ACHN (cell line): Measurements from ENCODE around the gene COL6A1.
"Not testable (repeated sequence)": the region's sequence is repeated elsewhere in the genome, so short reads cannot be mapped to it uniquely, and the experiment has no call there.

Source experiments
- DNase-seq: peaks from one replicate; pipeline ENCODE4 v3.0.0-alpha.2; 2015
- in situ Hi-C: cut with HindIII; loops from 2 replicates; pipeline ENCODE4 v1.10.0; 2017; ENCODE audit warnings: low sequenced_read_pairs, low pct_ligation_motif_present, low pct_unique_long_range_greater_than_20kb

Gene COL6A1

GRCh38 chr21:45998276-45998701 is 16.7 kb downstream of the COL6A1 start:
- DNase-seq = no peak
- in situ Hi-C loops = no loop called here

GRCh38 chr21:45998871-45999580 is 17.5 kb downstream of the COL6A1 start:
- DNase-seq = no peak
- in situ Hi-C loops = no loop called here

GRCh38 chr21:45999581-46000181 is 18.1 kb downstream of the COL6A1 start:
- no peak for DNase-seq
- in situ Hi-C loops = no loop called here

GRCh38 chr21:46000182-46000730 is 18.7 kb downstream of the COL6A1 start:
- in situ Hi-C loops = no loop called here
- no peak for DNase-seq

GRCh38 chr21:46000731-46001641 is 19.4 kb downstream of the COL6A1 start:
- DNase-seq = no peak
- in situ Hi-C loops = no loop called here

GRCh38 chr21:46001821-46002681 is 20.5 kb downstream of the COL6A1 start:
- no peak for DNase-seq
- in situ Hi-C loops = no loop called here

GRCh38 chr21:46002841-46003574 is 21.4 kb downstream of the COL6A1 start:
- in situ Hi-C loops = no loop called here
- no peak for DNase-seq

GRCh38 chr21:46003575-46004007 is 22.0 kb downstream of the COL6A1 start:
- in situ Hi-C loops = no loop called here
- DNase-seq = no peak

GRCh38 chr21:46004168-46004861 is 22.7 kb downstream of the COL6A1 start:
- in situ Hi-C loops = no loop called here
- no peak for DNase-seq

- in situ Hi-C loops = no loop called here
These were observed 23.5 kb downstream of the COL6A1 start for GRCh38 chr21:46005081-46005480.

GRCh38 chr21:46005481-46005881 is 23.9 kb downstream of the COL6A1 start:
- in situ Hi-C loops = no loop called here
- no peak for DNase-seq

More at GRCh38 chr21:46005081-46005480, 23.5 kb downstream of the COL6A1 start:
- DNase-seq = no peak

GRCh38 chr21:46005894-46006546 is 24.4 kb downstream of the COL6A1 start:
- DNase-seq, in situ Hi-C loops: not testable (repeated sequence)

GRCh38 chr21:46006547-46007491 is 25.2 kb downstream of the COL6A1 start:
- DNase-seq = no peak
- in situ Hi-C loops = no loop called here

GRCh38 chr21:46007492-46007868 is 25.9 kb downstream of the COL6A1 start:
- DNase-seq = no peak
- in situ Hi-C loops = no loop called here

GRCh38 chr21:46008893-46009621 is 27.5 kb downstream of the COL6A1 start:
- in situ Hi-C loops = no loop called here
- DNase-seq = no peak
